RCC 7860 (cell line): ENCODE measurements around the gene ADAM12.
A peak's percentile ranks its signal among the peaks of the same experiment; 100 is the strongest.
"Not testable (repeated sequence)": the region's sequence is repeated elsewhere in the genome, so short reads cannot be mapped to it uniquely, and the experiment has no call there.

ENCODE experiments used
- DNase-seq: peaks from one replicate; pipeline ENCODE4 v3.0.0-alpha.2; 2015; ENCODE audit warnings: low spot score
- FAIRE-seq: peaks from 2 replicates; lab custom pipeline; 2012; peaks lifted over from hg19 to GRCh38; lab: Jason Lieb, UNC

ADAM12 gene

DNA sequence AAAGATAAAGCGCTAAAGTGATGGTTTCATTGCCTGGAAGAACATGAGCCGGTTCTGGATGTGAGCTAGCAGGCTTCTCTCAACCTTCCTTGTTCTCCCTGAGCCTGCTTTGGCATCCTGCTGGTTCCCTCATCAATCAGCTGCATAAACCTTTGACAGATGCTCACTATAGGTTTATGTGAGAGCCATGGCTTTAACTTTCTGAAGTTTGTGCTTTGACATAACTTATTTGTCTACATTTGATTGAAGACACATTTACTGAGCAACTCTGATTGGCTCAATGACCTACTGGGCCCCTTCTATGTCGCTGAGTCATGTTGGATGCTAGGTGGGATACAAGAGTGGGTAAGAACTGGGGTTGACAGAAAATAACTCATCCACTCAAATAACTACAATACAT lies 192.0 kb downstream of the ADAM12 start:
- FAIRE-seq: no peak
- DNase-seq: no peak

DNA sequence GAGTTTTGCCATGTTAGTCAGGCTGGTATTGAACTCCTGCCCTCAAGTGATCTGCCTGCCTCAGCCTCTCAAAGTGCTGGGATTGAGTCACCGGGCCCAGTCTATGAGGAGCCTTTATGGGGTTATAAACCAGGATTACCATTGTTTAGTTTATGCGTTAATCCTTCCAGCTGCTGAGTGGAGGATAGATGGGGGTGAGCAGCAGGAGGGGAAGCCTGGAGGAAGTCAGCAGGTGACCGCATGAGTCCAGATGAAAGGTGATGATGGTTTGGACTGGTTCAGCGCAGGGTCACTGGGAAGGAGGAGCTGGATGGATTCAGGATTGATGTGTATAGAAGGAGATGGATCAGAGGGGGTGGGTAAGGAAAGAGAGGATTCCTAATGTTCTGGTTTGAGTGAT lies 197.1 kb downstream of the ADAM12 start:
- FAIRE-seq: no peak
- DNase-seq: no peak

DNA sequence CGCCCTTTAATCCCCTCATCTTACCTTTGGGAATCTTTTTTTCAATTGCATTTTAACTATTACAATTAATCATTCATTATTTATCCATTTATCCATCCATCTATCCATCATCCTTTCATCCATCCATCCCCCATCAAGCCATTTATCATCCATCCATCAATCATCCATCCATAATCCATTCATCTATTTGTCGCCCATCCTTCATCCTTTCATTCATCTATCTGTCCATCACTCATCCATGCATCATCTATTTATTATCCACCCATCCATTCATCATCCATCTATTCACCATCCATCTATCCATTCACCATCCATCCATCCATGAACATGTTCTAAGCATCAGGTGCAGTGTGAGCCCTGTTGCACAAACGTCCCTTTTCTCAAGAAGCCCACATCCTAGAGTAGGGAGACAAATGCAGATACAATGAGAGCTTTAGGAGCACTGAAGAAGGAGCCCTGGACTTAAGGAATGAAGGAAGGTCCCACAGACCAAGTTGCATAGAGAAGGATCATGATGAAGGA lies 199.5 kb downstream of the ADAM12 start:
- FAIRE-seq (no peak), DNase-seq (no peak)

DNA sequence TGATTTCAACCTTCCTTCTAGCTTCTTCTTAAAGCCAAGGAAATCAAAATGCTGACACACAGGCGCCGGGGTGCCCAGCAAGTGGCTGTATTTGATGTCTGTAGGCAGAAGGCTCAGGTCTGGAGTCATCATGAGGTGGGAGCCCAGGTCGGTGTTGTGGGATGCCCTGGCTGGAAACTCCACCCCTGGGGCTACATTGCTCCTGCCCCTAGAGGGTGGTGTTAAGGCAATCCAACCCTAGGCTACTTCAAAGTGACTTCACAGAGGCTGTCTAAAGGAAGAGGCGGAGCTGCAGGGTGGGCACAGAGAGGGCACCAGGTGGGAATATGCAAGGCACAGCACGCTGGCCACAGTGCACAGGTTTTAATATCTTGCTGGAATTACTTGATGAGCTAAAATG lies 200.9 kb downstream of the ADAM12 start:
- FAIRE-seq (no peak), DNase-seq (no peak)

DNA sequence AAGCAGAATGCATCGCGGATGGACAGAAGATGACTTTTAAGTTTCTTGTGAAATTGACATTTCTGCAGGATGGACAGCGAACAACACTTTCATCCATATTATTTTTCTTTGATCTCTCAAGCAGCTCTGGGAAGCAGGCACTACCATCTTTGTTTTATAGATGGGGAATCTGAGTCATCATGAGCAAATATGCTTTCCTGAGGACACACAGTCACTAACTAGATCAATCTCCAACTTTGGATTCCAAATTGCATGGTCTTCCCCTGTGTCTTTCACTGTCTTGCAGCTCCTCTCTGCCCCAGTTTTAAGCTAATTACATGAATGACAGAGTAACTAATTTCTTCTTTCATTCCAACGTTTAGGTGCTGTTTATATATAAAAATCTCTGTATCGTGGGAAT lies 201.5 kb downstream of the ADAM12 start:
- FAIRE-seq: no peak
- peak; percentile 10 for DNase-seq

DNA sequence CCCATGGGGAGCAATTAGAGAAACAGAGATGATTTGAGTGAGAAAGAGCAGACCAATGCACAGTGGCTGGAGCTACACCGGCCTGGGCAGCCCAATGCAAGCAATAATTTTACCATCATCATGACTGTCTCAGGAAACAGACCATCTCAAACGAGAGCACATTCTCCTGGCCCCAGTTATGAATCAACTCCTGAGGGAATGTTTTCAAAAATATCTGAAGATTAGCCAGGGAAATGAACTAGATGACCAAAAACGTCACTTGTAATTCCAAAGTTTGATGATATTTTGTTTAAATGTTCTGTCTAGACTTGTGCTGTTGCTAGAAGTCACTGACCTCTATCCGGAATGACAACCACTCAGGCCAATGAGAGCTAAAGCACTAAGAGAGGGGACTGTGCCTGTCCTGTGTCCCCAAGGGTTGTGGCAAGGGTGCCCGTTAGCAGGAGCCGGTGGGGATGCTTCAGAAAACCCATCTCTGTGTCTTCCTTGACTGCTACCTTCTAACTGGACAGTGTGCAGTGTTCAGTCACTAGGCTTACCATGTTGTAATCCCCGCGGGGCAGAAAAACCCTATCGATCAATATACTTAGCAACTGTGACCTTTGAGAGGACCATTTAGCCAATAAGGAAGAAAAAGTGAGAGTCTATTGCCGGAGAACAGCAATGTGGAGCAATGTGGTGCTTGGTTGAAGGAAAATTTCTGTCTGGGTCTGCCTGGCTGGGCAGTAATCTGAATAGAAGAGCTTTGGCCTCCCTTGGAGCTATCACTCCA lies 202.4 kb downstream of the ADAM12 start:
- FAIRE-seq (no peak), DNase-seq (no peak)

DNA sequence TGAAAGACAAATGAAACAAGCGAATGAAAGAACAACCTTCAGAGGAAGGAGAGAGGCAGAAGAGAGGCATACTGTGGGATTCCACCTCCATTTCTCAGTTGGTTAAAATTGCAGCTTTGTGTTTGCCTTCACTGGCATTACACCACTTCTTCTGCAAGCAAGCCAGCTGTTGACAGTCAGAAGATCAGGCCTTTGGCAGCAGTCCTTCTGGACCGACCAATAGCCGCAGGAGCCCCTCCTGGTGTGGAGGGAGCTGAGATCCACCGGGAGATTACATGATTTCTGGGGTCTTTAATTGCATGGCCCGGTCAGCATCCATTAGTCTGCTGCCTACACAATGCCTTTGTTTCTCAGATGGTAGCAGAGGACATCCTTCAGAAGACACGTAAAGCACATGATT lies 206.7 kb downstream of the ADAM12 start:
- DNase-seq (no peak), FAIRE-seq (no peak)

DNA sequence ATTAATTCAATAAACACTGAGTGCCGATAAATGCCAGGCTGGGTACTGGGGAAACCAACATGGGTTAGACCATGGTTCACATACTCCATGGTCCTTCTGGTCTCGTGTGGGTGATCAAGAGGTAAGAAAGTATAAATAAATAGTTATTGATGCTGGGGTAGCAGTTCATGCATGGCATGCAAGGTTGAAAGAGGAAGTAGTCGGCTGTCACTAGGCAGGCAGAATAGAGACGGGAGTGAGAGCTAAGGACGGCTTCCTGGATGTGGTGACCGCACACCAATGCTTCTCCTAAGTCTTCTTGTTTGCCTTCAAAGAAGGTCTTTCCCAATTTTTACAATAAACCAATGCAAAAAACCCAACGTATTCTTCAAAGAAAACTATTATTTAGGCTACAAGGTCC lies 208.6 kb downstream of the ADAM12 start:
- no peak for FAIRE-seq
- no peak for DNase-seq

DNA sequence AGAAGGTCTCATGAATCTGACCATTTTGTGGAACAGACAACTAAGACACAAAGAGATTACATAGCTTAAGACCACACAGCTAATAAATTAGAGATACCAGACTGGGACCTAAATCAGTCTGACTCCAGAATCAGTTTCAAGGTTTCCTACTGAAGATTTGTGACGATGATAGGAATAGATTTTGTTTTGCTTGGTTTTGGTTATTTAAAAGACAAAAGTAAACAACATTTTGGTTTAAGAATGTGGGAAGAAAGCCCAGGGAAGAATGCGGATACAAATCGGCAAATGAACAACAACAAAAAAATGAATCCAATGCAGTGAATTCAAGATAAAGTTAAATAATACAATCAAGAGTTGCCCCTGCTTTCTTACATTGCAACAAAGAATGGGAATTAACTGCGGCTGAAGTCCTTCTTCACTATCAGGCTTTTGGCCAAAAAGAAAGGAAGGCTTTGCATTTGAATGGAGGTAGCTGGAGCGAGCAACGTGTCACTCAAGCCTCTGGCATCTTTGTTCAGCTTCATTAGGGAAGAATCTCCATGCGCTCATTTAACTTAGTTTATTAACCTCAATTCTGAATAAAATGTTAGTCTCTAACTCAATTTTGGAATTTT lies 210.8 kb downstream of the ADAM12 start:
- no peak for FAIRE-seq
- no peak for DNase-seq

DNA sequence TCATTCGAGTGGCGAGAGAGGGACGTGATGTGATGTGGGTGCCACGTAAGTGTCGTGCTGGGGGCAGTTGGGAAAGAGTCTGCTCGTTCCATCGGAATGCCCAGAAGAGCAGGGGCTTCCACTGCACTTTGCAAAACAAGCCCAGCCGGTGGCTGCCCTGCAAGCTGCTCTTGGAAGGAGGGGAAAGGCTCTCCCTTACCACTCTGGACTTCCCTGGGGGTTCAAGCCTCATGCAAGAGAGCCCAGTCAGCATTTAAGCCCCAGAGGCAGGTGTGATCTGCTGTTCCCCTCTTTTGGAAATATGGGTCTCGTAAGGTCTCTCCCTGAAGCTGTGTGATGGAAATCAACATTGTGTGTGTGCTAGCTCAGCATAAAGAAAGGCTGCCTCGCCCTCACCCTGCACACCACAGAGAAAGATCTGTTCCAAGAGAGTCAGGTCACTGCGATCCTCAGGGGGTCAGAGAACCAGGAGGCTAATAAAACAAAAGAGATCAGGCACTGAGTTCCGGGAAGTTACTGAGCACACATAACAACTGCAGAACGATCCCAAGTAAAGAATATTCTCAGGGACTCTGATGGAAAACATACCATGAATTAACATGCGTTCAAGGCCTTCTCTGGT lies 212.5 kb downstream of the ADAM12 start:
- no peak for DNase-seq
- no peak for FAIRE-seq

DNA sequence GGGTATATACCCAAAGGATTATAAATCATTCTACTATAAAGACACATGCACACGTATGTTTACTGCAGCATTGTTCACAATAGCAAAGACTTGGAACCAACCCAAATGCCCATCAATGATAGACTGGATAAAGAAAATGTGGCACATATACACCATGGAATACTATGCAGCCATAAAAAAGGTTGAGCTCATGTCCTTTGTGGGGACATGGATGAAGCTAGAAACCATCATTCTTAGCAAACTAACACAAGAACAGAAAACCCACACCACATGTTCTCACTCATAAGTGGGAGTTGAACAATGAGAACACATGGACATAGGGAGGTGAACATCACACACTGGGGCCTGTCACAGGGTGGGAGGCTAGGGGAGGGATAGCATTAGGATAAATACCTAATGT lies 215.5 kb downstream of the ADAM12 start:
- not testable (repeated sequence) for DNase-seq, FAIRE-seq

DNA sequence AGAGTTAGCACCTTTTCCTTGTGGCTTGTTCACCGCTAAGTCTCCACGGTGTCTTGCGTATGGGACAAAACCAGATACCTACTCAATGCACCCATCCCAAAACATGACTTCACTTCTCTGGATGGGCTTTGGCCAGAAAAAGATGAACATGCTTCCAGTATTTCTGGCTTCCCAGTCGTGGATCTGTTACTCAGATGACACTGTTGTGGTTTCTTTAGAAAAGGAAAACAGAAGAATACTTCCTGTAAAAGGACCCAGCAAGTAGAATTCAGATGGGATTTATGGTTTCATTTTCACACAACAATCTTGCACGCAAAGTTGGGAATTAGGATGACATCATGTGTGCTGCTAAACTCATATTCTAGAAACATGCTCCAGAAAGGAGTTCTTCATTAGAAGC lies 216.7 kb downstream of the ADAM12 start:
- FAIRE-seq: peak; percentile 17
- peak; percentile 44 for DNase-seq

DNA sequence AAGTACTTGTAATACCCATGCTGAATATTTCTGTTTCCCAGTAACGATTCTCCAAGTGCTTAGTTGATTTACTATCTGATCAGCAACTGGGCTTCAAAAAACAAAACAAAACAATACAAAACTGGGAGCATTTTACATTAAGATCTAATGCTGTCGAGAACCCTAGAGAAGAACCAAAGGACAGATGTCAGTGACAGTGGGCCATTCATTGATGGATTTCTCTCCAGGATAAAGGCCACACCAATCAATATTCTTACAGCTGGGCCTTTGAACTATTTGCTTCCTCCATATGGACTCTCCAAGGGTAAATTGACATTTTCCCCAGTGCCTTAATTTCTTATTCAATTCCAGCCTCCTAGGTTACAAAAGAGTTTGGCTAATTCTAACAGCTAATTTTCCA lies 217.5 kb downstream of the ADAM12 start:
- no peak for DNase-seq
- FAIRE-seq: no peak

DNA sequence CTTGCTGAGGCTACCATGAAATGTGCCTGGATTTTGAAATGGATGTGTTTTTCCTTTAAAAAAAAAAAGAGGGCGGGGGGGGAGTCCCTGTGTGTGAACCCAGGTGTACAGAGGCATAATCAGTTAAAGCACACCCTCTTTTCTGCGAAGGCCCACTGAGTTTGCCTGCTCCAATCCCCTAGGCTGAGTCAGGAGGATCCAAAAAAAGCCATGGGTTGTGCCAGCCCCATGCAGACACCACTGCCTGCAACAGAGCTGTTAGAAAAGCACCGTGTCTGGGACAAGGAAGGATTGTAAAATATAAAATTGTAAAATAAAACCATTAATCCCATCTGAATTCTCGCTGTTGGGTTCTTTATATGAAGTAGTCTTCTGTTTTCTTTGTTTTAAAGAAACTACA lies 217.9 kb downstream of the ADAM12 start:
- DNase-seq: no peak
- FAIRE-seq: no peak

DNA sequence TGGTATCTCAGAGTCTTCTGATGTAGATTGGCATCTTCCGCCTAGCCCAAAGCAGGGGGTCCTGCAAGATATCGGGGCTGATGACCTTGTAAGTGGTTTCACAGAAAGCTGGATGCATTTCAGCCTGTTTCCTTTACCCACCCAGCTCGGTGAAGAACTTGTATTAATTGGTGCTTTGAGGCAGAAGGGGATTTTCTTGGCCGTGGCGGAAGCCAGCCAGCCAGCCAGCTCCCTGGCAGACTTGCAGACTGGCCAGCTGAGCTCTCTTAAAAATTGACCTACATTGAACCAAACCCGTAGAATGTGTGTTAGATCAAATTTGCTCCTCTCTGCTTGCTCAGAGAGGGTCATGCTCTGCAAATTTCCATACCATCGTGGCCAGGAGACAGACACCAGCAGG lies 218.4 kb downstream of the ADAM12 start:
- DNase-seq (no peak), FAIRE-seq (no peak)

DNA sequence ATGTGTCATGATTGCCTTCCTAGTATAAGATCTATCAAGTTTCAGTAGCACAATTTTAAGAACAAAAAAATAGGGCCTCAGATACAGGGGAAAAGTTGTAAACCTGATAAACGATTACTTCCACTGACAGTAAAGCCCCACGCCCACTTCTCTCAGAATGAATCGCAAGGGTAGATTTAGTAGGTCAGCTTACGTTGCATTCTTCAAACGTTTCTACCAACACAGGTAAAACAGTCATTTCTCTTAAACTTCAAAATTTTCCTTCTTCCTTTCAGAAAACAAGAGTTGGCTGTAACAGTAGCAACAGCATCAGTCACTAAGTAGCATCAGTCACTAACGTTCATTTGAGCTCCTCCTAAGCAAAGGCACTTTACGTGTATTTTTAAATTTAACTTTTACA lies 221.5 kb downstream of the ADAM12 start:
- FAIRE-seq (no peak), DNase-seq (no peak)

DNA sequence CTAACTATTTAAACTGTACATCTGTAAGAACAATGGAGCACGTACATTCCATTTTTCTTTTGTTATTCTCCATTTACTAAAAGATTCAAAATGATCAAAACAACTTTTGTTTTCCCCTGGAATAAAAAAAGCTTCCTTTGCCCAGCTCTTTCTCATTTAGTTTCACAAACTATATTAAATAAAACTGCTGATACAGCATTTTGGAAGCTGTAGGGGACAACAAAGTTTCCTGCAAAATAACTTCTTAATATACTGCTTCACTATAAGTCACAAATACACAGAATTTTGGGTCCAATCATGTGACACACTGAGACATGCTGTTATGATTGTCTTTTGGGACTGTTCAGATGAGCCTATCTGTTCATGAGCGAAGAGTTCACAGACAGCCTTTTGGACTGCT lies 222.4 kb downstream of the ADAM12 start:
- no peak for FAIRE-seq
- no peak for DNase-seq

DNA sequence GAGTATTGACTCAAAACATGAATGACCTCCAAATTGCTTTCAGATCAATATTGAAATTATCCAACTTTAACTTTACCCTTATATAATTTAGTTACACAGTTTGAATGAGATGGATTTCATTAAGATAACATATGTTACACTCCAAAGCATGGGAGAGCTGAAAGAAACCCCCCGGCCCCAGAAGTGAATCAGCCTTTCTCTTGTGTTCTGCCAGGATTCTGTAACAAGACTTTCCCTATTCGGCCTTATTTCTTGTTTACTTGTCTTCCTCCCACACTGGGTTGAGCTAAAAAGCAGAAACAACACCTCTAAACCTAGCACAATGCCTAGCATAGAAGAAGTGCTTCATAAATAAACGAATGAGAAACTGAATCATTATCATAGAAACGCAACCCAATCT lies 224.8 kb downstream of the ADAM12 start:
- DNase-seq (no peak), FAIRE-seq (no peak)

DNA sequence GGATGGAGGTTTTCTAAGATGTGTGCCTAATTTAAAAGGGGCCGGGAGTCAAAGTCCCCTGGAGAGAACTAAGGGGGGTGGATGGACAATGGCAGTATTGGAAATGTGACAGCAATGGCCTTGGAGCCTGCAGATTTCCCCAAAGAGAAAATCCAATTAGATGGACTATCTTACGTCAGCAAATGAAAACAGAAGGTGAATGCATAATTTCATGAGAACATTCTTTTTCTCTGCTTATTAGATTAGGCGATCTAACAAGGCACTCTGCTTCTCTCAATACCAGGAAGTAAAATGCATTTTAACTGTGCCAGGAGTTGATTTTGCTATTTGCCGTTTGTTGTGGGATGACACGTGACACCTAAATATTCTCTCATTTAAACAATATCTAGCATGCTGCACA lies 226.6 kb downstream of the ADAM12 start:
- DNase-seq (no peak), FAIRE-seq (no peak)

DNA sequence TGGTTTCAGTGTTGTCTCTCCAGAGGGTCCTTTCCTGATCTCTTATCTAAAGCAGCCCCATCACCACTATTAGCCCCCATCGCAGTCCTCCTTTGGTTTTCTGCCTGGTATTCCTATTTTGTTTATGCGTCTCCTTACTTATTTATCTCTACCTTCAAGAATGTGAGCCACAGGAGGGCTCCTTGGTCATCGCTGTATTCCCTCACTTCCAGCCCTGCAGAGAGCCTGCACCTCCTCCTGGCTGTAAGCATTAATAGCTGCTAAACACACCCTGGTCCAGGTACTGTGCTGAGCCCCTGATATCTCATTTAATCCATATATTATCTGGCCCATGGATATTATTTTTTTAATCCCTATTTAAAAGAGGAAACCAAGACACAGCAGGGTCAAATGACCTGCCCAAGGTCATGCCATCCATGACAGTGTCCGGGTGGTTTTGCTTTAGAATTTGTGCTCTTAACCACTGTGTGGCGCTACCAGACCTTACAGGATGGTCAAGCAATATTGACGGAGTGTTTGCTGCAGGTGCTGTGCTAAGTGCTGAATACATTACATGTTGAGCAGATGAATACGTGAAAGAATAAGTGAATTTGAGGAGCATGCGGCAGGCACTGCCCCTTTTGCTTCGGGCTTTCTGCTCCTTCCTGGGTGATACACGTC lies 227.2 kb downstream of the ADAM12 start:
- peak; percentile 17 for DNase-seq

DNA sequence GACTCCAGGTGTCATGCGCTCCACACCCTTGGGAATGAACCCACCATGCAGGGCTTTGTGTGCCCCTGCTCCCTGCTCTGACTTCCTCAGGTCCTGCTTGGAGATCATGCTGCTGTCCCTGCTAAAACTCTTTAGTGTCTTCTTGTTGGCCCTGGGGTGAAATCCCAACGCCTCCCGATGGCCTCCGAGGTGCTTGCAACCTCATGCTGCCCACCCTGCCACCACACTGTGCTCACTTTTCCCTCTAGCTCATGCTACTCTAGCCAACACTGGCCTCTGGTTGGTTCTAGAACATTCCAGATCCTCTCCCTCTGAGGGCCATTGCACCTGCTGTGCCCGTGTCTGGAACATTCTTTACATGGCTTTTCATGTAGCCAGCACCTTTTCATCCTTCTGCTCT lies 227.7 kb downstream of the ADAM12 start:
- no peak for DNase-seq
- FAIRE-seq: no peak

More for the DNA sequence above, 227.2 kb downstream of the ADAM12 start:
- FAIRE-seq: no peak
